IPS-15b (cell line): ENCODE data around the gene C7orf57.
"Not testable (repeated sequence)": the region's sequence is repeated elsewhere in the genome, so short reads cannot be mapped to it uniquely, and the experiment has no call there.

Source experiments
- H3K27me3 ChIP-seq: one replicate; pipeline ENCODE4 v1.6.1; 2013; ENCODE audit warnings: low read length; ENCODE audit not compliant: control insufficient read depth, insufficient read depth
- H3K36me3 ChIP-seq: one replicate; pipeline ENCODE4 v1.6.1; 2013; ENCODE audit warnings: low read length; ENCODE audit not compliant: control insufficient read depth, insufficient read depth
- H3K4me1 ChIP-seq: one replicate; pipeline ENCODE4 v1.6.1; 2013; ENCODE audit warnings: mild to moderate bottlenecking, low read length; ENCODE audit not compliant: control insufficient read depth, insufficient read depth
- H3K4me3 ChIP-seq: one replicate; pipeline ENCODE4 v1.5.1; 2013; ENCODE audit warnings: low read depth, low read length
- H3K9ac ChIP-seq: one replicate; pipeline ENCODE4 v1.6.1; 2013; ENCODE audit warnings: low read depth, mild to moderate bottlenecking, low read length
- H3K9me3 ChIP-seq: one replicate; pipeline ENCODE4 v1.6.1; 2013; ENCODE audit warnings: mild to moderate bottlenecking, low read length; ENCODE audit not compliant: control insufficient read depth, insufficient read depth

The C7orf57 gene

GRCh38 chr7:48059706-48060105 is 24.4 kb downstream of the C7orf57 start:
- no peaks in the 10 kb centered on the region for H3K27me3 ChIP-seq
- H3K9ac ChIP-seq, result no peak overlapping the region
- no peaks in the 10 kb centered on the region for H3K9me3 ChIP-seq
- H3K4me1 ChIP-seq, result no peaks in the 10 kb centered on the region
- H3K4me3 ChIP-seq, result no peak overlapping the region
- no peaks in the 10 kb centered on the region for H3K36me3 ChIP-seq

- H3K4me3 ChIP-seq, result no peak overlapping the region
- H3K4me1 ChIP-seq, result no peaks in the 10 kb centered on the region
- no peaks in the 10 kb centered on the region for H3K27me3 ChIP-seq
- no peak overlapping the region for H3K9ac ChIP-seq
- H3K36me3 ChIP-seq, result no peaks in the 10 kb centered on the region
- no peaks in the 10 kb centered on the region for H3K9me3 ChIP-seq
Measured at GRCh38 chr7:48063985-48064384, 28.6 kb downstream of the C7orf57 start.

DNA sequence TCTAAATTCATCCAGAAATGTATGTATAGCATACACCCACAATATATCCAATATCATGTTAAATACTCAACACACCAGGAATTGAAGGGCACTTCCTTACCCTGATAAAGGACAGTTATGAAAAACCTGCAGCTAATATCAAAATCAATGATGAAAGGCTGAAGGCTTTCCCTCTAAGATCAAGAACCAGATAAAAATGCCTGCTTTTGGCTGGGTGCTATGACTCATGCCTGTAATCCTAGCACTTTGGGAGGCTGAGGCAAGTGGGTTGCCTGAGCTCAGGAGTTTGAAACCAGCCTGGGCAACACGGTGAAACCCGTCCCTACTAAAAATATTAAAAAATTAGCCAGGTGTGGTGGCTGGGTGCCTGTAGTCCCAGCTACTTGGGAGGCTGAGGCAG is 32.1 kb downstream of the C7orf57 start:
- H3K36me3 ChIP-seq, result no peaks in the 10 kb centered on the region
- no peak overlapping the region for H3K9ac ChIP-seq
- no peaks in the 10 kb centered on the region for H3K9me3 ChIP-seq
- H3K4me1 ChIP-seq, result no peaks in the 10 kb centered on the region
- no peaks in the 10 kb centered on the region for H3K27me3 ChIP-seq
- H3K4me3 ChIP-seq, result no peak overlapping the region

DNA sequence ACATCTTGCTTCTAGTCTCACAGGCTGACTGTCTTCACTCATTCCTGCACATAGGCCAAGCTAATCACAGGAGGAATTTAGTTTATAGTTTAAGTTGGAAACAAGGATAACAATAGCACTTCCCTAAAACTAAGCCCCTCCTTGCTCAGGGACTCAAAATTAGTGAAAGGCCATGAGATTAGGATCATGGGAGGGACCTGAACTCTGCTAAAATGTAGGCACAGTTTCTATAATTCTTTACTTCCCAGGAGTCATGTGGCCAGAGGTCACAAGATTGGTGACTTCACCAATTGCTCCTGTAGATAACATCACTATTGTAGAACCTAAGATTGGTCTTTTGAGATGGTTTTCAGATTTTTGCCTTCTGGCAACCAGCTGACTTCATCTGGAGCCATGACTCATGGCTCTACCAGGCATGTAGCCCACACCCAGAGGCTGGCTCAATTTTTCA is 38.9 kb downstream of the C7orf57 start:
- no peaks in the 10 kb centered on the region for H3K36me3 ChIP-seq
- no peaks in the 10 kb centered on the region for H3K27me3 ChIP-seq
- no peak overlapping the region for H3K4me3 ChIP-seq
- no peak overlapping the region for H3K9ac ChIP-seq
- H3K4me1 ChIP-seq, result no peaks in the 10 kb centered on the region
- H3K9me3 ChIP-seq, result no peaks in the 10 kb centered on the region

GRCh38 chr7:48077423-48077822 is 42.1 kb downstream of the C7orf57 start:
- no peaks in the 10 kb centered on the region for H3K9me3 ChIP-seq
- no peak overlapping the region for H3K4me3 ChIP-seq
- H3K4me1 ChIP-seq, result no peaks in the 10 kb centered on the region
- H3K36me3 ChIP-seq, result no peaks in the 10 kb centered on the region
- H3K27me3 ChIP-seq, result no peaks in the 10 kb centered on the region
- no peak overlapping the region for H3K9ac ChIP-seq

- H3K4me1 ChIP-seq, result no peaks in the 10 kb centered on the region
Measured at GRCh38 chr7:48078470-48078869, 43.1 kb downstream of the C7orf57 start.

GRCh38 chr7:48082378-48082777 is 47.0 kb downstream of the C7orf57 start:
- H3K36me3 ChIP-seq, H3K9ac ChIP-seq, H3K4me3 ChIP-seq, H3K27me3 ChIP-seq, H3K9me3 ChIP-seq: not testable (repeated sequence)
- H3K4me1 ChIP-seq, result peaks cover 11% of the 10 kb centered on the region

More at GRCh38 chr7:48078470-48078869, 43.1 kb downstream of the C7orf57 start:
- no peak overlapping the region for H3K4me3 ChIP-seq
- H3K36me3 ChIP-seq, result no peaks in the 10 kb centered on the region
- no peaks in the 10 kb centered on the region for H3K9me3 ChIP-seq
- no peaks in the 10 kb centered on the region for H3K27me3 ChIP-seq
- H3K9ac ChIP-seq, result no peak overlapping the region

- Histone ChIP-seq H3K27me3 (no peaks in the 10 kb centered on the region), H3K36me3 (no peaks in the 10 kb centered on the region), H3K9me3 (no peaks in the 10 kb centered on the region), H3K4me1 (peaks cover 12% of the 10 kb centered on the region), H3K9ac (no peak overlapping the region), H3K4me3 (no peak overlapping the region)
Measured at GRCh38 chr7:48083114-48083830, 47.9 kb downstream of the C7orf57 start.

DNA sequence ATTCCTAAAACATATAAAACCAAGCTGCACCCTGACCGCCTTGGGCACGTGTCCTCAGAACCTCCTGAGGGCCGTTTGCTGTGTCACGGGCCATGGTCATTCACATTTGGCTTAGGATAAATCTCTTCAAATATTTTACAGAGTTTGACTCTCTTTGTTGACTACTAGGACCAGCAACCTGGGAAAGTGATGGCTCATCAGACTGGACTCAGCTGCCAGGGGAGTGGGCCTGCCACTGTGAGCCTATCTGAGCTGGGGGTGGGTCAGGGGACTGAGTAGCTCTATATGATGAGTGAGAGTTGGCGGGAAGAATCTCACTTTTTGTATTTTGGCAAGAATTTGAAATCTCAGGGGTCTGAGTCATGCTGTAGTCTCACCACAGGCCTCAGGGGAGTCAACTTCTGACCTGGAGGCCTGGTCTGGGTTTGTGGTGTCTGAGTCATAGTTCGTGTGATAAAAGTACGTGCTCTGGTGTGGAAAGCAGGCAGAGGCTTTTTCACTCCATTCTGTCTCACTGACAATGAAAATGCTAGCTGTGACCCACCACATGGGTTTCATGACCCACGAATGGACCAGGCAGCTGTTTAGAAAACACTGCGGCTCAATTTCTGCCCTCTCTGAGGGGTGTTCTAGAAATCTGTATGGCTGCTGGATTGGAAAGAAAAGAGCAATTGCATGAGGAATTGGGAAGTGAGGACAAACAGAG is 49.5 kb downstream of the C7orf57 start:
- Histone ChIP-seq H3K9ac (no peak overlapping the region), H3K4me1 (peaks cover 12% of the 10 kb centered on the region), H3K4me3 (no peak overlapping the region), H3K36me3 (no peaks in the 10 kb centered on the region), H3K9me3 (no peaks in the 10 kb centered on the region), H3K27me3 (no peaks in the 10 kb centered on the region)

DNA sequence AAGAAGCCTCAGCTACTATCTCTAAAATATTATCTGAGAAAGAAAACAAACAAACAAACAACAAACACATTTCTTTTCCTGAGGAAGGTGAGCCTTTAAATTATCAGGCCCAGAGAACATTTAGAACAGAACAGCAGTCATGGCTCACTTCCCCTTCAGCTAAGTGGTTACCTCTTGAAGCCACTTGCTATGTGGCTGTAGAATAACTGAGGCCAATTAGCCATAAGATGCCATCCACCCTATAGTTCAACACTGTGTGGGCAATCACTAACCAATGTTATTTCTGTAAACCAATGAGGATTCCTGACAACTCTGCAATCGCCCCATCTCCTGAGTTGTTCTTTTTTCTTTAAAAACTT is 50.1 kb downstream of the C7orf57 start:
- Histone ChIP-seq H3K36me3 (no peaks in the 10 kb centered on the region), H3K9me3 (no peaks in the 10 kb centered on the region), H3K4me3 (no peak overlapping the region), H3K9ac (no peak overlapping the region), H3K27me3 (no peaks in the 10 kb centered on the region), H3K4me1 (peaks cover 12% of the 10 kb centered on the region)

- no peaks in the 10 kb centered on the region for H3K9me3 ChIP-seq
- no peak overlapping the region for H3K9ac ChIP-seq
- H3K4me1 ChIP-seq, result peaks cover 14% of the 10 kb centered on the region
- H3K27me3 ChIP-seq, result no peaks in the 10 kb centered on the region
- no peaks in the 10 kb centered on the region for H3K36me3 ChIP-seq
- H3K4me3 ChIP-seq, result no peak overlapping the region
Measured at GRCh38 chr7:48085942-48086341, 50.6 kb downstream of the C7orf57 start.

DNA sequence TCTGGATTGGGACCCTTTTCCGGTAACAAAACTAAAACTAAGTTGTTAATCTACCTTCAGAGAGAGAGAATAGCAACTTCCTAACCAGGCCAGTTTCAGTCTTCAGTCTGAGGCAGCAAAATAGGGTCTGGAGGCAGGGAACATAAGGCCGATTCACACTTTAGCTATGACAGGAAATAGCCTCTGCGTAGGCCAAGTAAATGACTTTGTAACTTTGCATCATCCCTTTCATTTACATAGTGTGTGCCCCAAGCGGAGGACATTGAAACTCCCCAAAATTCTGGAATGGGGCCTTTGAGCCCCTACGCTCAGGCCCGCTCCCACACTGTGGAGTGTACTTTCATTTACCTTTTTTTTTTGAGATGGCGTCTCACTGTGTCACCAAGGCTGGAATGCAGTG is 52.0 kb downstream of the C7orf57 start:
- Histone ChIP-seq H3K9ac (no peak overlapping the region), H3K36me3 (peaks cover 13% of the 10 kb centered on the region), H3K9me3 (no peaks in the 10 kb centered on the region), H3K27me3 (no peaks in the 10 kb centered on the region), H3K4me3 (no peak overlapping the region), H3K4me1 (peaks cover 18% of the 10 kb centered on the region)
